Activated CD4-positive, alpha-beta T cell treated with anti-CD3 and anti-CD28 coated beads, Interleukin-2, Interleukin-4, amounts not matched to agents 100 ng/mL and 50 ng/mL, durations not matched to agents 16 hours and 8 hours (primary cell): Measurements from ENCODE around the gene GRID1.
"Not testable (repeated sequence)": the region's sequence is repeated elsewhere in the genome, so short reads cannot be mapped to it uniquely, and the experiment has no call there.

Experiments
- DNase-seq: peaks from one replicate; pipeline ENCODE4 v3.0.0-alpha.2; 2020; ENCODE audit warnings: low spot score

The GRID1 gene

DNA sequence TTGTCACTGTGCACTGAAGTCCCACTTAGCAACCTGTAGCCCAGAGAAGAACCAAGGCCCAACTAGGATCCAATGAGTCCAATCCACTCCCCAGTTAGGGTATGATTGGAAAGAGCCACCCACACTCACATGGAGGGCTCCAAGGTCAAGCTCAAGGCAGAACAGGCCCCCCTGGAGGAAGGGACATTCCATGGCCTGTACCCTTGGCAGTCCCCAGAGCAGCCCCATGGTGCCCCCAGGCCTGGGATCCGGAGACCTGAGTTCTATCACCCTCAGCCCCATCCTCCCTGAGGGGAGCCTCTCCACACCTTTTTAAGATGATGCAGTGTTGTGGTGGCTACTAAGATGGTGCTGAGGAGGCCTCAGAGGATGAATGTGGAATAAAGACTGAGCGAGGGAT is 231.4 kb downstream of the GRID1 start:
- DNase-seq: no peak

DNA sequence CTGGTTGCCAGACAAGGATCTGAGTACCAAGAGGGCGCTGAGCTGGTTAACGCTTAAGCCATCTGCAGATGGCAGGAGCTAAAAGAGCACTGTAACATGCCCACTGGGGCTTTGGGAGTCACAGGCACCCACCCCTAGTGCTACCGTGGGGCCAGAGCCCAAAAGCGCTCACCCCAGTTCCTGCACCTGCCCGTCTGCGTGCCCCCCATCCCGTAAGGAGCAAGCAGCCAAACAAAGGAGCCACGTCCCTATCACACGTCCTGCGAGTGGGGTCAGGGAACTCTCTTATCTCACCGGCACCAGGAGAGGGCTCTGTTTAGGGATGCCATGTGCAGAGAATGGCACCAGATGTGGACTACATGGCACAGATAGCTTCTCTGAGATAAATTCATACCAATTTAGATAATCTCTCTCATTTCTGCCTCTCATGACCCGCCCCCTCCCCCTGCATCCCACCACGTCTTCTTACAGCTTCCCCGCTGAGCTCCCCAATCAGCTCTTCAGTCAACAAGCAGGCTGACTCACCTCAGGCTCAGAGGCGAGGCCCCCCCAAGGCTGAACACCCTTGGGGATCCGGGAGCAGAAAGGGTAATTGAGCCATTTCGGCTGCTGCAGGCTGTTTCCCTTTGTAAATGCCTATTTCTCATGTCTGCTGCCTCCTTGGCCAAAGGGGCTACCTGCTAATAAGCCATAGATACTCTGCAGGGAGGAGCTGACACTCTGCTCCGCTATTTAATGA is 235.7 kb downstream of the GRID1 start:
- DNase-seq: no peak

DNA sequence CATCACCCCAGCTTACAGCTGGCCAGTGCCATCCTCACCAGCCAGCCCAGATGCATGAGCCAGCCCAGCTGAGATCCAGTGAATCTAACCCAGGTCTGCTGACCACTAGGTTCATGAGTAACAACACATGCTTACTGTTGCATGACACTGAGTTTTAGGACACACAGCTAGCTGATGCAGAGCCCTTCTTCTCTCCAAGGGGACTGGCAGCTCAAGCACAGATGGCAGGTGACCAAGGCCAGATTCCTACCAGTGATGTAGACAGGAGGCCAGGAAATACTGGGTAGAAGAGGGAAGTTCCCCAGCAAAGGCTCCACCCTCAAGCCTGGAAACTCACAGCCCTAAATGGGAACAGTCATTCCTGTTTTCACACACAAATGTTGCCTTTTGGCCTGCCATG is 236.6 kb downstream of the GRID1 start:
- no peak for DNase-seq

DNA sequence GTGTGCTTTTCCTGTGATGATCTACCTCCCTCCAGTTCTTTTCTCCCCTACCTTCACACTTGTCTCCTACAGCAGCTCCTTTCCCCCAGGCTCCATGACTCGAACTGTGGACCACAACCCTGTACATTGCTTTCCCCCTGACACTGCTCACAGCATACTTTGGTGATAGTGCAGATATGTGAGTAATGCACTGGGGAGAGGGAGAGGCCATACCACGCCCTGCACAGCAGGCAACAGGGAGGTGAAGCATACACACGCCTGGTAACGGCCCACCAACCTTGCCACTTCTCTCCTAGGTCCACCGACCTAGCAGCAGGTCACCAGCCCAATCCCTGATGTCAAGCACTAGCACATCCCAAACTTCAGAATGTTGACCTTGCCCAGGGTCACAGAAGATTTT is 238.2 kb downstream of the GRID1 start:
- DNase-seq: no peak

DNA sequence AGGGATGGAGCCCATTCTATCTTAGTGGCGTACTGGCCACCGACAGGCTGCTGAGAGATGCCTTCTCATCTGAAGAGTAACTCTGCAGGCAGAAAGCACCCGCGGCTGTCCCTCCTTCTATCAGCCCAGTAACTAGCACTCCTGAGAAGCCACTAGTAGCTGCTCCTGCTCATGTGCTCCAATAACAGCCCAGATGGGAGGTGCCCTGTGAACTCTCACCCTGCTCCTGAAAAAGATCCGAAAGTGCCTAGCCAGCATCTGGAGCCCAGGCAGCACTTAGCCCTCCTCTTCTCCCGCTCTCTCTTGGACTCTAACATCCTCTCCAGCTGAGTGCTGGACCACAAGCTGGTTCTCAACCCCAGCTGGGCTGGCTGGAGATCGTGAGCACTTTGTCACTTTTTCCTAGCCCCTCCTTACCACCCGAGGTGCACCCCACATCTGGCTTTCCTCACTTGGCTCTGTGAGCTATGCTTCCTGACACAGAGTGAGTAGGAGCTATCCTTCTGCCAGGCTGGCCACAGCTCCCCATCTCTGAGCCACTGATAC is 239.2 kb downstream of the GRID1 start:
- no peak for DNase-seq

DNA sequence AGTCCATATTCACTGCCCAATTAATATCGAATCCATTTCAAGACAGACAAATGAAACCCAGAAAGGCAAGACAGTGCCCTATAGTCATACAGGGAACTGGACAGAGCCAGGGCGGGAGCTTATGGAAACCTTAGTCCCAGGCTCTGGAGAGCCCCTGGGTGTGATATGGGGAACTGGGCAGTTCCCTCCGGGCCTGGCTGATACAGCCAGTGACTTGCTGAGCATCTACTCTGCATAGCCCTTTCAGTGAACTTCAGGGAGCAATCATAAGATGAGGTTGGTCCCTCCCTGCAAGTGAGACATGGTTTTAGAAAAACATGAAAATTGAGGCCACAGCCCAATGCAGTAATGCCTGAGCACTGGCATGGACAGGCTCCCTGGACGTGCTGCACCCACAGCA is 241.9 kb downstream of the GRID1 start:
- no peak for DNase-seq

DNA sequence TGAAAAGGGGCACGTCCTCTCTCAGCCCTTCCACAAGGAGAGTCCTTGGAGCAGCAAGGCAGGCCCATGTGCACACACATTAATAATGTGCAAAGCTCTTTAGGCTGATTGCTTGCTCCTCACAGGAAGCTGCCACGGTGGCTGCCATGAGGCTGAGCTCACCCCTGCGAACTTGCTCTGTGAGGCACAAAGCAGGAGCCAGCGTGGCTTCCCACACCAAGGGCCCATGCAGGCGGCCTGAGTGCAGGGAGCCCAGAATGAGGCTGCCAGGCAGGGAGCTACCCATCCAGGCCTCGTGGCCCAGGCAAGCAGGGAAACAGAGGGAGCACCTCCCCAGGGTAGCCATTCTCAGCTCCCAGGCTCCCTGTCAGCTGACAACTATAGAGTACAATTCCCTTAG is 242.9 kb downstream of the GRID1 start:
- no peak for DNase-seq

DNA sequence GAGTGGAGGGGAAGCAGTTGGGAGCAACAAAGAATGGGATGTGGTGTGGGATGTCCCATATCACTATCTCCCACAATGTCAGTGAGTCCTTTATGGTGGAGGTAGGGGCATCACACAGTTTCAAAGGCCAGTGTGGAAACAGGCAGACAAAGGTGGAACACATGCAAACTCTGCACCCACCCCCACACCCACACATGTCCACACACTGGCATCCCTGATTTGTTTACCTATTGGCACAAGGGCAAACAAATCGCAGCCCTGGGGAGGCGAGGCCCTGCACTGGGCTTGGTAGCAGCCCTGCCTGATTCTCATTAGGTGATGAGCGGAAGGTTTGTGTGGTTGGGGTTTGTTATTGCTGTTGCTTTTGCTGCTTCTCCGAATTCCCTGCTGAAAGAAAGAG is 243.3 kb downstream of the GRID1 start:
- no peak for DNase-seq

DNA sequence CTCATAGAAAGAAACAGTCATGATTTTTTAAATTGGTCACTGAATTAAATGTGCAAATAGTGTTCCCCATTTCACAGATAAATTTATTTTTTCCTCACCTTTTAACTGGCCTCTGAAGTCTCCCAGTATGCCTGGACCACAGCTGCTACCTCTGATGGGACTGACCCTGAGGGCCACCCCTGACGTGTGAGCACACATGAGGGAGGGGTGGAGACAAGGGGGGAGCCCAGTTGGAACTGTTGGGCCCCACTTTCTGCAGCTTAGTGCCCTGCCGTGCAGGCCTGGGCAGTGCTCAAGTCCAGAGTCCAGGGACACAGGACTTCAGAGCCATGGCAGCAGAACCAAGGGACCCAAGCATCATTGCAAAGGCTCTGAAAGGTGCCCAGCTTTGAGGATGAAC is 243.9 kb downstream of the GRID1 start:
- DNase-seq: no peak

DNA sequence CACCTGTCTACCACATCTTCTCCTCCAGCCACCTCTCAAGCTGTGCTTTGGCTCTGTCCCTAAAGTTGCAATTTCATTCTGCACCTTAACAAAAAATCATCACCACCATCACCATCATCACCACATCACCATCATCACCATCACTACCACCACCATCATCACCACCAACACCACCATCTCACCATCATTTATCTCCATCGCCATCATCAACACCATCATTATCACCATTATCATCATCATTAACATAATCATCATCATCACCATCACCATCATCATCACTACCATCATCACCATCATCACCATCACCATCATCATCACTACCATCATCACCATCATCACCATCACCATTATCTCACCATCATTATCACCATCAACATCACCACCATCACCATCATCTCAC is 245.4 kb downstream of the GRID1 start:
- DNase-seq: no peak

DNA sequence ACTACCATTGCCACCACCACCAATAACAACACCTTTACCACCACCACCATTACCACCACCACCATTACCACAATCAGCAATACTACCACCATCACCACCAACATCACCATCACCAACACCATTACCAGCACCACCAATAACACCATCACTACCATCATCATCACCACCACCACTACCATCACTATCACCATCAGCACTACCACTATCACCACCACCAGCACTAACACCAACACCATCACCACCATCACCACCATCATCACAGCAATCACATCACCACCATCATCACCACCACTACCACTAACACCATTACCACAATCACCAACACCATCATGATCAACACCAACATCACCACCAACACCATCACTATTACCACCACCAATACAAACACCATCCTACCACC is 249.5 kb downstream of the GRID1 start:
- DNase-seq: no peak

DNA sequence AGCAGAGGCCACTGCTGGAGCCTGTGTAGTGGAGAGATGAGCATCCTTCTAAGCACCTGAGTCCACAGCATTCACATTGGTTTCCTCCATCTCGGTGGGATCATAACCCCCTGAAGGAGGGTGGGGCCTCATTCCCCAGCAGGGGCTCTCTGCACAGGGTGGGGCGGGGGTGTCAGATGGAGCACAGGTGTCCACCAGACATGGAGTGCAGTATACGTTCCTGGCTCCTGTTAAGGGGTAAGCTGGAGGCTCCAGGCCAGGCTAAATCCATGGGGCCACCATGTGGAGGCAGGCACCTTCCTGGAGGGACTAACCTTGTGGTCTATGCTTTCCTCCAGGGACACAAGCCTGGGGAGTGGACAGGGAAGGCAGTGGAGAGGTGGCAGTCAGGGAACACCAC is 252.6 kb downstream of the GRID1 start:
- no peak for DNase-seq

DNA sequence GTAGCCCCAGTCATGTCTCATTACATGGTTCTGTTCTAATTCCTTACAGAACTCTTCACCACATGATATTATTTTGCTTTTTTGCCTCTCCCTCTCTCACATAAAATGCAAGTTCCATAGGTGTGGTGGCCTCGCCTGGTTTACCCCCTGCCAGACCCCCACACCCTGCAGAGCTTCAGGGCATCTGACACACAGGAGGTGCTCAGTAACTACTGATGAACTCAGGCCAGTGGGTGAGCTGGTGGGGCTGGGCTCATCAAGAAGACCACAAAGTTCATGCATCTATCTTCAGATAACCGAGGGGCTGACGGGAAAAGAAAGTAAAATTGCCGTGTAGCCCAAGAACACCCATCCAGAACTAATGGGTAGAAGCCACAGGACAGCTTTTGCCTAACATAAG is 253.1 kb downstream of the GRID1 start:
- no peak for DNase-seq

DNA sequence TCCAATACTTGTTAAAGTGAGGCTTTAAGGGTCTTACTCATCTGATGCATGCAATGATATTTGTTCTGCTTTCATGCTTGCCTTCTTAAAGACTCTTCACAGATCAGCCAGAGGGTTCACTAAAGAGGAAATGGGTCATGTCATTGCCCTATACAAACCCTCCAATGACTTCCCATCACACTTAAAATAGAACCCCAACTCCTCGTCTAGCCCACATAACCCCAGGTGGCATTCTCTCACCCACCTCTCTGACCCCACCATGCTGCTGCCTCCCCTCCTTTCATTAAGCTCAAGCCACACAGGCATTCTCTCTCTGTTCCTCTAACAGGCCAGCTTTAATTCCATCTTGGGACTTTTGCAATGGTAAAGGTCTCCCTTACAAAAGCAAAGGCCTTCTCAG is 253.6 kb downstream of the GRID1 start:
- DNase-seq: no peak

DNA sequence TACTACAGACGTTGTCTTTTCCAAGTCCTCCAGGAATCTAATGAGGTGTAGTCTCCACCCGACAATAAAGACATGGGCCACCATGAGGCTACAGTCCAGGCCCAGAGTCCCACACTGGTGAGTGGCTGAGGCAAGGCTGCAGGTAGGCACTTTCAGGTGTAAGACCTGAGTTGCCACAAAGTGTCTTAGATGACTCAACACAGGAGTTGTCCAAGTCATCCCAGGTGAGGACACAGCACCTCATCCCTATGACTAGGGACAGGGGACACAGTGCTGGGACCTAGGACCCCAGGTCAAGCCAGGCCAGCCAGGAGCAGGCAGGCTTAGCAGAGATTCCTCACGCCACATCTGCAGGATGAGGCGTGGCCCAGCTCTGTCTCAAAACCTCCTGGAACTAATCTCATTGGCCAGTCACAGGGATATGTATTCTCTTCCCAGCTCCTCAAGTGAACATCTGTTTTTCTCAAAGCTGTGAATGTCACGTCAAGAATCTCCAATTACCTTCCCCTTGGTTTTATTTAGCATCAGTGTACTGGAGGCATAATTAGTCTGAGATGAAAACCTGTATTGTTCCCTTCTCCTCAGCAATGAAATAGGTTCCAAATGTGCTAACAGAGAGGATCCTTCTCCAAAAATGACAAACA is 254.6 kb downstream of the GRID1 start:
- no peak for DNase-seq

DNA sequence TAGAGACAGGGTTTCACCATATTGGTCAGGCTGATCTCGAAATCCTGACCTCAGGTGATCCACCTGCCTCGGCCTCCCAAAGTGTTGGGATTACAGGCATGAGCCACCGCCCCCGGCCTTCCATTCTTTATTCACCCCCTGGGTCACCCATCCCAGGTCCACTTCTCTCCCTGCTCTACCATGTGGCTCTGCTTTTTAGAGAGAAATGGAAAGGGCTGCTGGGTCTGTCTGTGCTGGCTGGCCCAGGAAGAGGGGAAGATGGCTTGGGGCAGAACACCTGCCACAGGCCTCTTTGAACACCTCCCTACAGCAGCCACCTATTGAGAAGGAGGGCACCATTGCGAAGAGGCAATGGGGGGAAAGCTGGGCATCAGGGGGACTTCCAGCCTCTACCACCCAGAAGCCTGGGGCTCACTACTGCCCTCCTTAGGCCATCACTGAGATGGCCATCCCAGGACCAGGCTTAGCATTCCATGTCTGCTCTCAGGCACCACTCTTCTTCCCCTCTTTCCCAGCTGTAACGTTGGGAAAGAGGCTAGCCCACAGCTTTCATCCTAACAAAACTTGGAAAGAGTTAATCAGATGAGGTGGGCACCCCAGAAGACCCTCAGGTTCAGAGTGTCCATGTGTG is 256.3 kb downstream of the GRID1 start:
- DNase-seq: no peak

DNA sequence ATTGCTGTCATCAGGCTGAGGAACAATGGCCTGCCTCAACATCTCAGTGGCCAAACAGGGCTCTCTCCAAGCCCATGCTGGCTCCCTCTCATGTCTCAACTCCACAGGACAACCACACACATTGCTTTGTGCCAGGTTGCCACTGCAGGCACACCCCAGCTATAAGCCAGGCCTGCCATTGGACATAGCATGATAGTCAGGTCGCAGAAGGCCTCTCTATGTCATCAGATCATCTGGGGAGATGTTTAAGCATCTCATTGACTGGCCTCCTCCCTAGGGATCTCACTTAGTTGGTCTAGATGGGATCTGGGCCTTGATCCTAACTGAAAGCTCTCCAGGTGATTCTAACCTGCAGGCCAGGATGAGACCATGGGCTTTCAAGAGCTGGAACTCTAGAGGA is 257.2 kb downstream of the GRID1 start:
- DNase-seq: no peak

DNA sequence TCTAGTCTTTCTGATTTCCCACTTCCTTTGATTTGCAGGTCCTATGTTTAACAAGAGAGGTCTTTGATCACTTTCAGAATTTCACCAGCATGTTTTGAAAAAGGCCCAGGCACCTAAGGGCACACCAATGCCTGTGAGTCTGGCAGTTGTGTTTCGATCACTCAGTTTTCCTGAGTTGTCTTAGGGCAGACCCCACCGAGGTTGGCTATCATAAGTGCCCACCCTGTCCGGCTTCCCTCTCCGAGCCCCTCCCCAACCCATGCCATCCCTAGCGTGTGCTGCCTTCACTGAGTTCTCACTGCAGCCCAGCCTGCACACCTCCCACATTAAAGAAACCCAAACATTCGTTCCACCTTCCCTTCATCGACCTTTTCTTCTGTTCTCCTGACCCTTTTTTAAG is 257.9 kb downstream of the GRID1 start:
- no peak for DNase-seq

DNA sequence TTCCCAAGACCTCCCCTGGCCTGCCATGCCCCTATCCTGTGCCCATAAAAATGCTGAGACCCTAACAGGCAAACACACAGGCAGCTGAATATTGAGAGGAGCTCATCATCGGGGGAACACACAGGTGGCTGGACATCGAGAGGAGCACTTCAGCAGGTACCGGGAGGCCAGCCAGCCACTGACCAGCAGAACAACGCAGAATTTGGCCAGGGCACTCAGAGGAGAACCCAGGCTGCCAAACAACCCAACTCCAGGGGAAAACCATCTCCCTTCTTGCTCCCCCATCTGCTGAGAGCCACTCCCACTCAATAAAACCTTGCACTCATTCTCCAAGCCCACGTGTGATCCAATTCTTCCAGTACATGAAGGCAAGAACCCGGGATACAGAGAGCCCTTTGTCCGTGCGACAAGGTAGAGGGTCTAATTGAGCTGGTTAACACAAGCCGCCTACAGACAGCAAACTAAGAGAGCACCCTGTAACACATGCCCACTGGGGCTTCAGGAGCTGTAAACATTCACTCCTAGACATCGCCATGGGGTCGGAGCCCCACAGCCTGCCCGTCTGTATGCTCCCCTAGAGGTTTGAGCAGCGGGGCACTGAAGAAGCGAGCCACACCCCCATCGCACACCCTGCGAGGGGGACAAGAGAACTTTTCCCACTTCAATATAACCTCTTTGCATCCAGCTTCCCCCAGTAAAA is 258.8 kb downstream of the GRID1 start:
- not testable (repeated sequence) for DNase-seq

DNA sequence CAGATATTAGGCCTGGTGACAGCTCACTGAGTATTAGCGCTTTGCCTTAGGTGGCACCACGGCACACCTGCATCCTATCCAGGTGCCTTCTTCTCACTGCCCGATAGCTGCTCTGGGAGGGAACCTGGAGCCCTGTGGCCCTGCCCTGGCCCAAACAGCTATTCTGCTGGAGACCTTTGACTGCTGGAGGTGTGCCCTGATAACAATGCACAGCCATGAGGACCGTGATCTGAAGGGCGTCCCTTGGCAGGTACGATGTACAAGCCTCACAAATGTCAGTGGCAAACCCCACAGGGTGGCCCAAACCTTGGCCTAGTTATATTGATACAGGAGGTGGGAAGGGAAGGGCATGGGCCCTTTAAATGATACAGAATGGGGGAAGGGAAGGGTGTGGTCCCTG is 259.5 kb downstream of the GRID1 start:
- DNase-seq: no peak

DNA sequence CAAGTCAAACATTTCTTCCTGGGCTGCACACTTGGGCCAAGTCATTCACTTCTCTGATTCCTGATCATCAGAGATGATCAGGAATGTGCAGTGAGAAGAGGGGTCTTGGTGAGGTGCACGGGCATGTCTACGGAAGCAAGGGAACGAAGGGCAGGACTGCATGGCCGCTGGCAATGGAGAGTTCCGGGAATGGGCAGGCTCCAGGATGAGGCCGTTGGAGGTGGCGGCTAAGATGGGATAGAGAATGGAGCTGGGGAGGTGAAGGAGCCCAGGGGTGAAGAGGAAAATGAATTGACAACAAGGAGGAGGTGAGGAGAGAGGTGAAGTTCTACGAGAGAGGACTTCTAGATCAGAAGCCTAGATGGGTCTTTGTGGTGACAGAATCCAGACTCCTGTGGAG is 260.0 kb downstream of the GRID1 start:
- DNase-seq: no peak

DNA sequence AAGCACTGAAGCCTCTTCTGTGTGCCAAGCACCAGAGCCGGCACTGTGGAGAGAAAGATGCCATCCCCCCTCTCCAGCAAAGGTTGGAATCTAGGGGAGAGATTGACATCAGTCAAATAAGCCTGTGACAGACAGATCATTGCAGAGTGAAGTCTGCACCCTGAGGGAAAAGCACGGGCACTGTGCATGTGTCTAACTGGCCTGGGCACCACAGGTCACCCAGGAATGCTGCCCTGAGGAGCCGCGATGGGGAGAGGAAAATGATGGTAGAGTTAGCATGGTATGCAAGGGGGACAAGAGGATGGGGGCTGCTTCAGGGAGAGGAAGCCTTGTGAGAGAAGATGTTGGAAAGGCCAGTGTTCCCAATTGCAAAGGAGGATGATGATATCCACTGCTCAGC is 261.0 kb downstream of the GRID1 start:
- no peak for DNase-seq

DNA sequence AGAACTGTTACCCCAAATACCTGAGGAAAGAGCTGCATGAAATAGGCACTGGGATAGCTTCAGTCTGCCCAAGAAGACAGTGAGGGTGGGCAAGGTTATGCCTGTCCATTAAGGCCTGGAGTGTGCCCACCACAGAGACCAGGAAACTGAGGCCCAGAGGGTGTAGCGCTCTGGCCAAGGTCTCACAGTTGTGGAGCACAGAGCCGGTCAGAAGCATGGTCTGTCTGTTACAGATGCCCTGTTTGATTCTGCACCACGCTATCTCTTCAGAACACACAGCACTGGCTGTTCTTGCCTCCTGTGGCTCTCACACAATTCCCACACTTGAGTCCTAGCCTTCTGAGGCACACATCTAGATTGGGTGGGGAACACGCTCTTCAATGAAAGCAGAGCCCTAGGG is 261.4 kb downstream of the GRID1 start:
- DNase-seq: no peak
